ENCODE data around the gene LBX2. TPM values are rescaled to one million over a fixed set of nuclear protein-coding genes. Genes with fewer than 3 reads are reported as not detected.

LBX2 gene
- total and polyA plus RNA-seq, 2 experiments from 2014 or later, result 0.24 to 0.57 TPM

GRCh38 chr2:74482801-74483674, 16.4 kb downstream of the LBX2 start, which contains the start of the genes CCDC142 and TTC31:
Gene CCDC142 (minus strand): TSS chr2:74482998. CDS start chr2:74482837, 161 bp downstream.
Gene TTC31 (plus strand): TSS chr2:74483081. CDS start chr2:74483096, 15 bp downstream.
- Mint-ChIP-seq H3K9me3 (no peaks in the 10 kb centered on the region), H3K27ac (peak within 1 kb of the TSS; percentile 99), H3K36me3 (ENCODE audit: low read depth) (peaks cover 24% of the 10 kb centered on the region), H3K4me1 (peaks cover 6% of the 10 kb centered on the region; the same call in 2 of the 3 replicates), H3K27me3 (ENCODE audit: insufficient read depth, low read depth, poor library complexity) (peaks cover 11% of the 10 kb centered on the region), H3K4me3 (peak within 1 kb of the TSS; percentile 99)
- peak within 1 kb of the TSS; percentile 95 for H3K4me2 ChIP-seq
- H3K79me2 ChIP-seq (replicated peaks; ENCODE audit: insufficient read depth), result peaks cover 14% of the 10 kb centered on the region
- peaks cover 5% of the 10 kb centered on the region; the same call in 1 of the 2 replicates for H3K4me1 ChIP-seq (ENCODE audit: insufficient read depth)
- H4K20me1 ChIP-seq (replicated peaks; ENCODE audit: insufficient read depth), result peaks cover 13% of the 10 kb centered on the region; the same call in 1 of the 2 replicates
- H2AFZ ChIP-seq, result peak within 1 kb of the TSS; percentile 72
- no peaks in the 10 kb centered on the region for H3K9me2 ChIP-seq (ENCODE audit: insufficient read depth)
- H3K27me3 ChIP-seq (ENCODE audit: insufficient read depth), result no peaks in the 10 kb centered on the region
- TF ChIP-seq CREB1 (CRISPR knock-in tag; IDR thresholded peaks at IDR 0.05; ENCODE audit: low read depth) (peak; percentile 54), POLR2AphosphoS5 (IDR thresholded peaks at IDR 0.05; ENCODE audit: low read depth) (peak; percentile 89), ZNF462 (CRISPR knock-in tag; IDR thresholded peaks at IDR 0.05) (no peak), ETS1 (IDR thresholded peaks at IDR 0.05) (peak; percentile 96), EZH2phosphoT487 (IDR thresholded peaks at IDR 0.05; ENCODE audit: unreplicated experiment) (no peak), EZH2 (IDR thresholded peaks at IDR 0.05; ENCODE audit: low read depth, unreplicated experiment) (no peak), NANOG (IDR thresholded peaks at IDR 0.05; ENCODE audit: borderline replicate concordance) (peak; percentile 96), JUNB (IDR thresholded peaks at IDR 0.05; ENCODE audit: unreplicated experiment) (no peak)
- TF ChIP-seq, protein P1, sequence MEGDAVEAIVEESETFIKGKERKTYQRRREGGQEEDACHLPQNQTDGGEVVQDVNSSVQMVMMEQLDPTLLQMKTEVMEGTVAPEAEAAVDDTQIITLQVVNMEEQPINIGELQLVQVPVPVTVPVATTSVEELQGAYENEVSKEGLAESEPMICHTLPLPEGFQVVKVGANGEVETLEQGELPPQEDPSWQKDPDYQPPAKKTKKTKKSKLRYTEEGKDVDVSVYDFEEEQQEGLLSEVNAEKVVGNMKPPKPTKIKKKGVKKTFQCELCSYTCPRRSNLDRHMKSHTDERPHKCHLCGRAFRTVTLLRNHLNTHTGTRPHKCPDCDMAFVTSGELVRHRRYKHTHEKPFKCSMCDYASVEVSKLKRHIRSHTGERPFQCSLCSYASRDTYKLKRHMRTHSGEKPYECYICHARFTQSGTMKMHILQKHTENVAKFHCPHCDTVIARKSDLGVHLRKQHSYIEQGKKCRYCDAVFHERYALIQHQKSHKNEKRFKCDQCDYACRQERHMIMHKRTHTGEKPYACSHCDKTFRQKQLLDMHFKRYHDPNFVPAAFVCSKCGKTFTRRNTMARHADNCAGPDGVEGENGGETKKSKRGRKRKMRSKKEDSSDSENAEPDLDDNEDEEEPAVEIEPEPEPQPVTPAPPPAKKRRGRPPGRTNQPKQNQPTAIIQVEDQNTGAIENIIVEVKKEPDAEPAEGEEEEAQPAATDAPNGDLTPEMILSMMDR (conservative IDR thresholded peaks at IDR 0.05; ENCODE audit: low read depth in 2 of 2), result peak; percentile 89 to 90
- DNase-seq (ENCODE audit: low spot score) (peak; percentile 99), ATAC-seq (peak; percentile 89)
- peak within 1 kb of the TSS; percentile 82; the same call in 1 of the 2 replicates for H3K27ac ChIP-seq (ENCODE audit: low read depth)
- peak within 1 kb of the TSS; percentile 68 for H3K4me3 ChIP-seq
- no peaks in the 10 kb centered on the region; the same call in 1 of the 2 replicates for H3K36me3 ChIP-seq (ENCODE audit: insufficient read depth)
- no peaks in the 10 kb centered on the region for H3F3A ChIP-seq (replicated peaks; ENCODE audit: low read depth)
